Neural cell (in vitro differentiated cells): ENCODE results near the gene POU3F1.

Experiments used
- EP300 ChIP-seq: fragments of 450-650 bp; conservative IDR thresholded peaks from 2 replicates; pipeline ENCODE4 v1.6.1; 2014; ENCODE audit warnings: antibody characterized with exemption, mild to moderate bottlenecking, moderate library complexity; ENCODE audit not compliant: poor library complexity, severe bottlenecking
- EZH2 ChIP-seq: fragments of 200-600, 300-800 bp; shearing (Covaris generic), sonication (generic); IDR thresholded peaks from 2 replicates; pipeline ENCODE4 v1.6.1; 2014; ENCODE audit warnings: antibody characterized with exemption, low read length, borderline replicate concordance, mild to moderate bottlenecking; ENCODE audit not compliant: insufficient read depth, poor library complexity, severe bottlenecking
- MXI1 ChIP-seq: fragments of 450-650 bp; conservative IDR thresholded peaks from 2 replicates; pipeline ENCODE4 v1.6.1; 2014; ENCODE audit warnings: antibody characterized with exemption, mild to moderate bottlenecking; ENCODE audit not compliant: poor library complexity, severe bottlenecking
- POLR2AphosphoS5 ChIP-seq: IDR thresholded peaks from 2 replicates; pipeline ENCODE4 v1.6.1; 2012
- RAD21 ChIP-seq: fragments of 450-650 bp; conservative IDR thresholded peaks from 2 replicates; pipeline ENCODE4 v1.6.1; 2014; ENCODE audit warnings: antibody characterized with exemption, mild to moderate bottlenecking, moderate library complexity
- TF ChIP-seq, protein P1 (sequence below): fragments of 450-650 bp; IDR thresholded peaks from 2 replicates; pipeline ENCODE4 v1.5.1; 2014; ENCODE audit warnings: antibody characterized with exemption, mild to moderate bottlenecking, moderate library complexity; ENCODE audit not compliant: poor library complexity, severe bottlenecking
- TF ChIP-seq, protein P2 (sequence below): IDR thresholded peaks from 2 replicates; pipeline ENCODE4 v1.6.1; 2012; ENCODE audit warnings: borderline replicate concordance

DNA sequence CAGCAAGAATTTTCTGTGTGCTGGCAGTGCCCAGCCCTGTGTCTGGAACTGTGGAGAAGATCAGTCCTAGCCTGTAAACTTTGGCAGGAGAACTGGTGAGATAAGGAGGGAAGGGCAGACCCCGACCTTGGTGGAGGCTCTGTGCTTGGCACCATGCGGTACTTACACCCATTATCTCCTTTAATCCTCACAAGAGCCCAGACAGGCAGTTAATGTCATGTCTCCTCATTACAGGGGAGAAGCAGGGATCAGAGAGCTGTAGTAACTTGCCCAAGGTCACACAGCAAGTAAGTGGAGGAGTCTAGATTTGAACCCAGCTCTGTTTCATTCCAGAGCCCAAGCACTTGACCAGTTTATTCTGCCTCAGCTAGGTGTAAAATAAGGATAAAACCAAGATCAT lies 13.9 kb upstream of the POU3F1 start:
- TF ChIP-seq EZH2, result no peak
- TF ChIP-seq RAD21, result no peak
- TF ChIP-seq, protein P1, sequence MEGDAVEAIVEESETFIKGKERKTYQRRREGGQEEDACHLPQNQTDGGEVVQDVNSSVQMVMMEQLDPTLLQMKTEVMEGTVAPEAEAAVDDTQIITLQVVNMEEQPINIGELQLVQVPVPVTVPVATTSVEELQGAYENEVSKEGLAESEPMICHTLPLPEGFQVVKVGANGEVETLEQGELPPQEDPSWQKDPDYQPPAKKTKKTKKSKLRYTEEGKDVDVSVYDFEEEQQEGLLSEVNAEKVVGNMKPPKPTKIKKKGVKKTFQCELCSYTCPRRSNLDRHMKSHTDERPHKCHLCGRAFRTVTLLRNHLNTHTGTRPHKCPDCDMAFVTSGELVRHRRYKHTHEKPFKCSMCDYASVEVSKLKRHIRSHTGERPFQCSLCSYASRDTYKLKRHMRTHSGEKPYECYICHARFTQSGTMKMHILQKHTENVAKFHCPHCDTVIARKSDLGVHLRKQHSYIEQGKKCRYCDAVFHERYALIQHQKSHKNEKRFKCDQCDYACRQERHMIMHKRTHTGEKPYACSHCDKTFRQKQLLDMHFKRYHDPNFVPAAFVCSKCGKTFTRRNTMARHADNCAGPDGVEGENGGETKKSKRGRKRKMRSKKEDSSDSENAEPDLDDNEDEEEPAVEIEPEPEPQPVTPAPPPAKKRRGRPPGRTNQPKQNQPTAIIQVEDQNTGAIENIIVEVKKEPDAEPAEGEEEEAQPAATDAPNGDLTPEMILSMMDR, result no peak
- TF ChIP-seq MXI1, result no peak
- TF ChIP-seq EP300, result no peak
- TF ChIP-seq, protein P2, sequence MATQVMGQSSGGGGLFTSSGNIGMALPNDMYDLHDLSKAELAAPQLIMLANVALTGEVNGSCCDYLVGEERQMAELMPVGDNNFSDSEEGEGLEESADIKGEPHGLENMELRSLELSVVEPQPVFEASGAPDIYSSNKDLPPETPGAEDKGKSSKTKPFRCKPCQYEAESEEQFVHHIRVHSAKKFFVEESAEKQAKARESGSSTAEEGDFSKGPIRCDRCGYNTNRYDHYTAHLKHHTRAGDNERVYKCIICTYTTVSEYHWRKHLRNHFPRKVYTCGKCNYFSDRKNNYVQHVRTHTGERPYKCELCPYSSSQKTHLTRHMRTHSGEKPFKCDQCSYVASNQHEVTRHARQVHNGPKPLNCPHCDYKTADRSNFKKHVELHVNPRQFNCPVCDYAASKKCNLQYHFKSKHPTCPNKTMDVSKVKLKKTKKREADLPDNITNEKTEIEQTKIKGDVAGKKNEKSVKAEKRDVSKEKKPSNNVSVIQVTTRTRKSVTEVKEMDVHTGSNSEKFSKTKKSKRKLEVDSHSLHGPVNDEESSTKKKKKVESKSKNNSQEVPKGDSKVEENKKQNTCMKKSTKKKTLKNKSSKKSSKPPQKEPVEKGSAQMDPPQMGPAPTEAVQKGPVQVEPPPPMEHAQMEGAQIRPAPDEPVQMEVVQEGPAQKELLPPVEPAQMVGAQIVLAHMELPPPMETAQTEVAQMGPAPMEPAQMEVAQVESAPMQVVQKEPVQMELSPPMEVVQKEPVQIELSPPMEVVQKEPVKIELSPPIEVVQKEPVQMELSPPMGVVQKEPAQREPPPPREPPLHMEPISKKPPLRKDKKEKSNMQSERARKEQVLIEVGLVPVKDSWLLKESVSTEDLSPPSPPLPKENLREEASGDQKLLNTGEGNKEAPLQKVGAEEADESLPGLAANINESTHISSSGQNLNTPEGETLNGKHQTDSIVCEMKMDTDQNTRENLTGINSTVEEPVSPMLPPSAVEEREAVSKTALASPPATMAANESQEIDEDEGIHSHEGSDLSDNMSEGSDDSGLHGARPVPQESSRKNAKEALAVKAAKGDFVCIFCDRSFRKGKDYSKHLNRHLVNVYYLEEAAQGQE, result no peak
- no peak for TF ChIP-seq POLR2AphosphoS5
